C4-2B (cell line): ENCODE results near the gene CHPT1.

Experiments
- H3K27ac ChIP-seq: fragments of 450-650 bp; 2 replicates; pipeline ENCODE4 v1.5.1; 2017
- CTCF ChIP-seq: fragments of 450-650 bp; conservative IDR thresholded peaks from 2 replicates; pipeline ENCODE4 v1.5.1; 2017; ENCODE audit warnings: mild to moderate bottlenecking
- ZFX ChIP-seq: fragments of 450-650 bp; IDR thresholded peaks from 2 replicates; pipeline ENCODE4 v1.6.1; 2017

CHPT1 gene

GRCh38 chr12:101696251-101697196, 916 bp upstream of the CHPT1 start:
- peak overlapping the region; percentile 100 for H3K27ac ChIP-seq
- no peak for TF ChIP-seq ZFX
- no peak for TF ChIP-seq CTCF

DNA sequence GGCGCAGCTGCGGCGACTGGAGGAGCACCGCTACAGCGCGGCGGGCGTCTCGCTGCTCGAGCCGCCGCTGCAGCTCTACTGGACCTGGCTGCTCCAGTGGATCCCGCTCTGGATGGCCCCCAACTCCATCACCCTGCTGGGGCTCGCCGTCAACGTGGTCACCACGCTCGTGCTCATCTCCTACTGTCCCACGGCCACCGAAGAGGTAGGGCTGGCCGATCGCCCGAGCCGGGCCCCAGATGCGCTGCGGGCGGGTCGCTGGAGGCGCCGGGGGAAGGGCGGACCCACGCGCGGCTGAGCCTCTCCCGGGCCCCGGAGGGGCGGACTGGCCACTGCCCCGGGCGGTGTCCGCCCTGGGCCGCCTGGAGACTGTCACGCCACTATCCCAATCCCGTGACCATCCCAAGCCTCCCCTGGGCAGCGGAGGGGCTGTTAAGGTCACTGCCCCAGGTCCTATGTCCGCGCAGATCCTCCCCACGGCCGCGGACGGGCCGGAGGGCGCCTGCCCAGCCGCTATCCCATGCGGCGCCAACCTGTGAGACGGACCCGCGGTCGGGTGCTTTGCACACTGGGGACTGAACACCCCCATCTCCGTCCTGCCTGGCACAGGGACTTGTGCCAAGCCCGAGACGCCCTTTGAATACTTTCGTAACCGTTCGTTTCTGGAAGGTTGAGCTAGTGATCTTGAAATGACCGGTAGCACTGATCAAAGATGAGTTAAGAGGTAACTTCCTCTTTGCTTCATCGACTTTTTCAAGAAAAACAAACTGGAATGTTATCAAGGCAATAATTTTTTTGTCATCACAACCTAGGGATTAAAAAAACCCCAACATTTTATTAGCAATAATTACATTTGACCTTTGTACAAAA, 725 bp downstream of the CHPT1 start:
- H3K27ac ChIP-seq: peak overlapping the region; percentile 100
- peak; percentile 64 for TF ChIP-seq ZFX
- TF ChIP-seq CTCF: no peak

GRCh38 chr12:101698800-101699347, 1.4 kb downstream of the CHPT1 start:
- peak overlapping the region; percentile 100 for H3K27ac ChIP-seq
- TF ChIP-seq ZFX (no peak), CTCF (peak; percentile 40)

DNA sequence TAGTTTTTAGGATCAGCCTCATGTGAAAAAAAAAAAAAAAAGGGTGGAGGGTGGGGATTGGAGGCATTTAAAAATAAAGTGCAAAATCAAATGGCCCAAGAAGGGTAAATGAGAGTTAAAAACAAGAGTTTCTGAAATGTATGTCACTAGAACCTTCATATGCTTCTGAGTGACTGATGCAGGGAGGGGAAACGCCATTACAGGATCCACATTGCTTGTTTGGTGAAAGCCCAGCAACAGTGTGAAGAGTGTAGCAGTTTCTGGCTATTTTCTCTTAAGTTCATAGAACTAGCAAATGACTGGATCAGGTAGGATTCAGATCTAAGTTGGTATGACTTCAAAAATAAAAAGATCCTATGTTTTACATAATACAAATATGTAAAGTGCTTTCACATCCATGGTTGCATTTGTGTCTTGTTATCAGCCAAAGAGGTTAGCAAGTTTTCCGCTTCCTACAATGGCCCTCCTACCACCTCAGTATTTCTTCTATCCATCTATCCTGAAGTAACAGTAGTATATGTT, 2.9 kb downstream of the CHPT1 start:
- no peak overlapping the region for H3K27ac ChIP-seq
- no peak for TF ChIP-seq CTCF
- TF ChIP-seq ZFX: no peak

DNA sequence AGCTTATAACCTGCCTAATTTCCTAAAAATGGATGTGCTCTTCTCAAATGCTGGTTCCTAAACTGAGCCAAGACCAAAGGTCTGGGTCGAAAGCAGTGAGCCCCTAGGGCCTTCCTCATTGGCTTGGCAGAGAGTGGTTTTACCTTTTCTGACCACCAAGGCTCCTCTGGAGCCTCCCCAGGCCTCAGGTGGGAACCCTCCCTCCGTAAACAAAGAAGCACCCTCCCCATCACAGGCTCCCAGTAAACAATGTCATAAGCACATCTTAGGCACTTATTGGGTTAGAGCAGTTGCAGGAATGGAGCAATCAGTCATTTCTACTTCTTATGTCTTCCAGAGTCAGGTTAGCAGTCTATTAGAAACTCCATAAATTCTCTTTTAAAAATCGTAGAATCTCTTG, 6.0 kb downstream of the CHPT1 start:
- TF ChIP-seq ZFX: no peak
- TF ChIP-seq CTCF: no peak

GRCh38 chr12:101706403-101706802, 9.0 kb downstream of the CHPT1 start:
- TF ChIP-seq ZFX (no peak), CTCF (no peak)
- H3K27ac ChIP-seq: peak overlapping the region; percentile 61

More for the DNA sequence above, 6.0 kb downstream of the CHPT1 start:
- H3K27ac ChIP-seq: peak overlapping the region; percentile 67
